Measurements from ENCODE around the gene RMC1.

Gene RMC1

DNA sequence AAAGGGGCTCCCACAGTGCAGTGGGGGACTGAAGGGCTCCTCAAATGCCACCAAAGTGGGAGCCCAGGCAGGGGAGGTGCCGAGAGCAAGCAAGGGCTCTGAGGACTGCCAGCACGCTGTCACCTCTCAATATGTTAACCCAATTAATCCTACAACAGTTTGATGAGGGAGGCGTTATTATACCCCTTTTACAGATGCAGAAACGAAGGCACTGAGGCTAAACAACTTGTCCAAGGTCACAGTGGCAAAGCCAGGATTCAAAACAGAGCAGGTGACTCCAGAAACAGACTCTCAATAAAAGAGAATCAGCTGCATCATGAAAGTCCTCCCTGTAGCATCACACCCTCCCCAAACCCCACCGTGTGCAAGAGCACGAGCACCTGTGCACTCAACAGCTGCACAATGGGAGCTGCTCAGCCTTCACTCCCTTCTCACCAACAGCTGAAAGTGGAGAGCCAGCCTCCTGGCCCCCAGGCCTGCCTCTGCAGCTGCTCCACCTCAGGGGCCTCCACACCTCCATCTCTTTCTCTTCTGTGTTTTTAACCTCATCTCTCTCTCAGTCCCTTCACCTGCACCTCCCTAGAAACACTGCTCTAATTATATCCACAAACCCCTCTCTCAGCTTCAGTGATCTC lies 74.9 kb downstream of the RMC1 start:
- in situ Hi-C loops (cut with HindIII; ENCODE audit: low sequenced_read_pairs), result no loop called here

DNA sequence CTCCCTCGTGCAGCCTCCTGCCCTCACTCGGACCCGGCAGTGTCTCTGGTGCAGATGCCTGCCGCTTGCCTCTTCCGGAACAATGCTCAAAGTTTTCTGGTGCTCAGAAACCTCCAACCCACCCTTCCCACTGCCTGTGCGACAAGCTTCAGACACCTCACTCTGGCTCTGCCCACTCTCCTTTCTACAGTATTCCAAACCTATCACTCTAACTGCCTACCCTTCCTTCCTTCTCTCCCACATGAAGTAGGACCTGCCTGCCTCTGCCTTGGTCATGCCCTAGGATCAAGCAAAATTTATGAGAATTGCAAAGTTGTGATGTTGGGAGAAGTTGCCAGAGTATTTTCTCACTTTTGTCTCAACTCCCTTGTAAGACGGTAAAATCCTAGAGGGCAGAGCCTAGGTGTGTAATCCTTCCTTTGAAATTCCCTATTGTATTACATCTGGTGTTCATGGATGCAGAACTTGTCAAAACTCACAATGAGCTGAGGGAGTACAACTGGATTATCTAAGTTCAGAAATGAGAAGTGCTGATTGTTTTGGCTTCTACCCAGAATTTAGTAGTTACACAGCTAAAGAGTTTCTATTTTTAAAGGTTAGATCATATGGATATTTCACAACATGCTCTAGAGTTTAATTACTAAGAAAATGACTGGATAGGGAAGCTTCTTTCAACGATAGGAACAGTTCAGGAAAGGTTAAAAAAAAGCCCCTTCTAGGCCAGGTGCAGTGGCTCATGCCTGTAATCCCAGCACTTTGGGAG lies 75.8 kb downstream of the RMC1 start:
- in situ Hi-C loops (cut with HindIII; ENCODE audit: low sequenced_read_pairs), result no loop called here

- in situ Hi-C loops (cut with HindIII; ENCODE audit: low sequenced_read_pairs), result no loop called here
Measured at GRCh38 chr18:23580677-23581367, 77.5 kb downstream of the RMC1 start.

All from DLD1 (cell line).